H1 (cell line): ENCODE measurements around the gene TTC34. TPM values are rescaled to one million over a fixed set of nuclear protein-coding genes. Genes with fewer than 3 reads are reported as not detected.

ENCODE experiments used
- HDAC6 ChIP-seq: IDR thresholded peaks from one replicate; pipeline ENCODE4 v1.7.1; 2012; ENCODE audit warnings: low read depth, mild to moderate bottlenecking, inconsistent platforms, low read length, moderate library complexity
- NRF1 ChIP-seq: IDR thresholded peaks from 2 replicates; pipeline ENCODE4 v1.6.1; 2011; ENCODE audit warnings: mild to moderate bottlenecking, low read depth, low read length, improper control_type of control experiment
- POLR2A ChIP-seq, 2 experiments: IDR thresholded peaks; 1 replicate in 1 of 2; 2 replicates in 1 of 2; pipeline ENCODE4 v1.6.1; 2011; ENCODE audit warnings: low read depth in 2 of 2, low read length in 2 of 2, mild to moderate bottlenecking in 2 of 2; ENCODE audit errors: control extremely low read depth in 1 of 2
- polyA plus RNA-seq, 7 experiments: library from polyadenylated mRNA; depleted of rRNA in 3 of 7; stranded (reverse) in 5 of 7; unstranded in 2 of 7; fragments of >200 nt in 5 of 7; fragments of 200-250 nt in 2 of 7; gene quantifications; 1 replicate in 5 of 7; 2 replicates in 1 of 7; 4 replicates in 1 of 7; pipeline versions ENCODE4 v1.2.1 to v1.2.3, GENCODE V29; 2011 to 2013; ENCODE audit warnings: missing spikeins in 2 of 7, mixed read lengths in 2 of 7
- total RNA-seq: library from RNA; stranded (reverse); fragmentation: NEBNext Ultra II Directional; extraction: Animal tissue kit (Norgen Biotek cat#: 25700); gene quantifications from 2 replicates; pipeline ENCODE4 v1.2.1, GENCODE V29; 2021

Gene TTC34
- total and polyA plus RNA-seq, 2 of the 8 experiments (the other 6 are each of a cell fraction or from before 2014, with no cell fraction given): 0.23 to 0.50 TPM

- TF ChIP-seq NRF1 (no peak), POLR2A (IDR thresholded peaks at IDR 0.05; ENCODE audit: control extremely low read depth in 1 of 2, low read depth in 2 of 2, low read length in 2 of 2) (no peak), HDAC6 (no peak)
These were observed 447 bp downstream of the TTC34 start (continued) for GRCh38 chr1:2801046-2801445.
